GM12801 (cell line): Measurements from ENCODE around the gene BRAP.

Experiments
- CTCF ChIP-seq: IDR thresholded peaks from one replicate; pipeline ENCODE4 v1.5.1; 2011; ENCODE audit warnings: control low read depth; ENCODE audit not compliant: insufficient read length; ENCODE audit errors: extremely low read depth

BRAP gene

DNA sequence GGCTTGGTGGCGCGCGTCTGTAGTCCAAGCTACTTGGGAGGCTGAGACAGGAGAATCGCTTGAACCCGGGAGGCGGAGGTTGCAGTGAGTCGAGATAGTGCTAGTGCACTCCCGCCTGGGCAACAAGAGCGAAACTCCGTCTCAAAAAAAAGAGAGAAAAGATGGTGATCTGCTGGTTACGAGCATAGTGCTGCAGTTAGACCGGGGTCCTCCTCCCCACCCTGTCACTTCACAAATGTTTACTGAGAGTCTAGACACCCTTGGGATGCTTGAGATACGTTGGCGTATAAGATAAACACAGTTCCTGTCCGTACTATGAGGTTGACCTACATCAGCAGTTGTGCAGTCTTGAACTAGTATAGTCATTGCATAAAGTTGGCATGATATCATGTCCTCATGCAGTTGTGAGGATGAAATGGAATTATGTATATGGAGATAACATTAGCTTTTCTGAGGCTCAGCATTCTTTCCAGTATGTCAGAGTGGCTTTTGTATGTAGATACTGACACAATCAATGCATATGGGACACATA lies 884 bp upstream of the BRAP start:
- no peak for TF ChIP-seq CTCF

DNA sequence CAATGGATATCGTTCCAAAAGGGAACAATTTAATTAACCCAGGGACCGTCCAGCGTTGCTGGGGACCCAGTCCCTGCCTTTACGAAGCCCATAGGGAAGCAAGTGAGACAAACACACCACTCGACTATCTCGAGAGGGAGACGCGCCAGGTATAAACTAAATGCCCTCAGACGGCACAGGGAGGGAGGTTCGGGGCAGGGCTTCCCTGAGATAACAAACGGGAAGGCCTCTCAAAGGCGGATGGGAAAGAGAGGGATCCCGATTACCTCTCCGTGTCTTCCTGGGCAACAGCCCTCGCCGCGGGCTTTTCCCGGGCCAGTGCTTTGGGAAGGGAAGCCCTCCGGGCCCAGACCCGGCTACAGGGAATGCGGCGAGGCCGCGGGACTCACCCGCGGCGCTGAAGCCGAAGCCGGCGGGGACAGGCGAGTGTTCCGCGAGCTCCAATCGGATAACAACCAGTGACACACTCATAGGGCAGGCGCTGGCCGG lies 390 bp downstream of the BRAP start:
- no peak for TF ChIP-seq CTCF

DNA sequence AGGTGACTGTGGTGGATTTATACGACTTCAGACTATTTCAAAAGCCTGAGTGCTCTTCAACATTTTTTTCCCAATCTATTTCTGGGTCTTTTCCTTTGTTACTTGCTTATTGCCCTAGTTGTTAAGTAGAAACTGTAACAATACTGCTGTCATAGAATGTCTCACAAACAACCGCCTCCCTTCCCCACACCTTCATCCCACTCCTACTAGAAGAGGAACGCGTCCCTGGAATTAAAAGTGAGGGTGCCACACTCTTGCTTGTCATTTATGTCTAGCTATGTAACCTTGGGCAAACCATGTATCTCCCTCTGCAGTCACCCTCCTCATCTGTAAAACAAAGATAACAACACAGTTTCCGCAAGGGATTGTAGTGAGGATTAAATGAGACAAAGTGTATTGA lies 8.6 kb downstream of the BRAP start:
- TF ChIP-seq CTCF, result no peak

GRCh38 chr12:111673503-111673902 lies 12.3 kb downstream of the BRAP start:
- no peak for TF ChIP-seq CTCF

GRCh38 chr12:111672822-111673381 lies 12.9 kb downstream of the BRAP start:
- no peak for TF ChIP-seq CTCF

DNA sequence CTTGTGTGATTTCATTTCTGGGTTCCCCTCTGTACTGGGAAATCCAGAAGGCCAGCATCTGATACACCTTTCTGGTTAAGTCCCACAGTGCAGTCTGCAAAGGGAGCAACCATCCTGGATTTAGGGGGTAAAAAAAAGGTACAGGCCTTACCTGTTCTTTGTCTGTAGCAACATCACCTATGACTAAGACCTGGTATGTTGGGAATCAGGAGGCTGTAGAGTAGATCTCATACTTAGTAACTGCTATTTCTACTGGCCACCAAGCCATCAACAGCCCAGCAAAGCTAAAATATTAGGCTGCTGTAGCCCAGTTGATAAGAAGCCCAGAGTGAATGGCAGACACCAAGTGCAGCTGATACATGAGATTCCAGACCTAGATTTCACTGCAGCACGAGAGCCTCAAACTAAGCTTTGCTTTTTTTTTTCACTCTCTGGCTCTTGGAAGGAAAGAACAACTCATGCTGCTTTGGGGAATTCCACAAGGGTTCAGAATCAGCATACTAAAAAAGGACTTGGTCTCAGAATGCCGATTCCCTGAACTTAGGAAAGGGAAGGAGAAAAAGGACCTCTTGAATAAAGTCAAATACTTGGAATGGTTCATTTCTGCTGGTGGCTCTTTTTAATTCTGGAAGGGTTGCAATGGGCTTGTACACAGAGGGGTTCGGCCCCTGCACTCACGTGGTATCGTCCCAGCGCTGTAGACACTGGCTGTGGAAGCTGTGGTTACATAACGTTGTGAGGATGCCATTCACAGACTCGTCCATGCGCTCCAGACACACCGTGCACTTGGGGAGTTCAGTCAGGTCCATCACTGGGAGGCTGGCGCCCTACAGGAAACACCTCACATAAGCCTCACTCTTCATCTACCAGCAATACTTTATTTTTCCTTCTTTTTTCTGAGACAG lies 20.5 kb downstream of the BRAP start:
- TF ChIP-seq CTCF, result no peak

- no peak for TF ChIP-seq CTCF
Measured at GRCh38 chr12:111664499-111664898, 21.3 kb downstream of the BRAP start.
